ENCODE data around the gene RDH13. TPM values are rescaled to one million over a fixed set of nuclear protein-coding genes. Genes with fewer than 3 reads are reported as not detected.
A peak's percentile ranks its signal among the peaks of the same experiment; 100 is the strongest.

RDH13 gene
- total and polyA plus RNA-seq, 10 donors = 4.6 to 31.5 (median 17.2) TPM

- H3K36me3 ChIP-seq = peaks cover 0 to 64% (median 48%) of the 10 kb centered on the region in 6 donors
- TF ChIP-seq POLR2AphosphoS5 (IDR thresholded peaks at IDR 0.05) (no peak), POLR2A (IDR thresholded peaks at IDR 0.05) (no peak), CTCF (IDR thresholded peaks at IDR 0.05 in 8 of 11, conservative IDR thresholded peaks at IDR 0.05 in 3 of 11) (no peak)
- H3K4me1 ChIP-seq = peaks cover 19 to 33% (median 25%) of the 10 kb centered on the region in 6 donors
- H3K27ac ChIP-seq = no peak overlapping the region
- H3K27me3 ChIP-seq (replicated peaks in 1 of 7) = peaks cover 0 to 21% (median 11%) of the 10 kb centered on the region in 7 donors
- intact Hi-C loops (cut with DNase I; ENCODE audit: low total_unique reads) = no loop called here
- DNase-seq = no peak
- no peak overlapping the region for H3K4me3 ChIP-seq
- whole genome bisulfite sequencing, 5 donors = 89 to 95% (median 90%) methylated on average over 18 to 32 of the region's 32 CpGs
- H3K9me3 ChIP-seq = no peaks in the 10 kb centered on the region
These were observed 28.4 kb upstream of the RDH13 start for GRCh38 chr19:55091126-55091910.

GRCh38 chr19:55090564-55090963, 27.6 kb upstream of the RDH13 start:
- WGBS, 5 donors = 85 to 98% (median 87%) methylated on average over 11 to 13 of the region's 13 CpGs
- H3K27ac ChIP-seq = no peak overlapping the region
- intact Hi-C loops (cut with DNase I; ENCODE audit: low total_unique reads) = no loop called here
- no peak overlapping the region for H3K4me3 ChIP-seq
- H3K9me3 ChIP-seq = no peaks in the 10 kb centered on the region
- TF ChIP-seq POLR2AphosphoS5 (IDR thresholded peaks at IDR 0.05) (peak in 1 of 3 donors; percentile 47), POLR2A (IDR thresholded peaks at IDR 0.05) (no peak)
- H3K27me3 ChIP-seq (replicated peaks in 1 of 7) = peaks cover 0 to 28% (median 16%) of the 10 kb centered on the region in 7 donors
- DNase-seq = peak; percentile 71
- peaks cover 0 to 57% (median 41%) of the 10 kb centered on the region in 6 donors for H3K36me3 ChIP-seq
- peaks cover 19 to 37% (median 27%) of the 10 kb centered on the region in 6 donors for H3K4me1 ChIP-seq

GRCh38 chr19:55089342-55089944, 26.5 kb upstream of the RDH13 start:
- no peaks in the 10 kb centered on the region for H3K9me3 ChIP-seq
- peaks cover 0 to 45% (median 31%) of the 10 kb centered on the region in 6 donors for H3K36me3 ChIP-seq
- H3K27me3 ChIP-seq (replicated peaks in 1 of 7) = peaks cover 0 to 40% (median 26%) of the 10 kb centered on the region in 7 donors
- no peak for DNase-seq
- no peak overlapping the region for H3K4me3 ChIP-seq
- H3K27ac ChIP-seq = no peak overlapping the region
- no peak for TF ChIP-seq POLR2A (IDR thresholded peaks at IDR 0.05)
- TF ChIP-seq CTCF (IDR thresholded peaks at IDR 0.05 in 8 of 11, conservative IDR thresholded peaks at IDR 0.05 in 3 of 11) = no peak
- no peak for TF ChIP-seq POLR2AphosphoS5 (IDR thresholded peaks at IDR 0.05)
- peaks cover 19 to 37% (median 27%) of the 10 kb centered on the region in 6 donors for H3K4me1 ChIP-seq
- intact Hi-C loops (cut with DNase I; ENCODE audit: low total_unique reads) = no loop called here
- WGBS, 5 donors = 89 to 98% (median 95%) methylated on average over 3 of the region's 3 CpGs

GRCh38 chr19:55088543-55089341, 25.8 kb upstream of the RDH13 start:
- intact Hi-C loops (cut with DNase I; ENCODE audit: low total_unique reads) = no loop called here
- Histone ChIP-seq H3K4me3 (no peak overlapping the region), H3K4me1 (peaks cover 19 to 37% (median 27%) of the 10 kb centered on the region in 6 donors), H3K27me3 (replicated peaks in 1 of 7) (peaks cover 0 to 47% (median 33%) of the 10 kb centered on the region in 7 donors), H3K9me3 (no peaks in the 10 kb centered on the region), H3K36me3 (peaks cover 0 to 41% (median 28%) of the 10 kb centered on the region in 6 donors), H3K27ac (no peak overlapping the region)
- peak; percentile 87 for DNase-seq
- TF ChIP-seq POLR2AphosphoS5 (IDR thresholded peaks at IDR 0.05) = no peak
- TF ChIP-seq CTCF (IDR thresholded peaks at IDR 0.05 in 8 of 11, conservative IDR thresholded peaks at IDR 0.05 in 3 of 11) = peak in 9 of 11 experiments; percentile 39 to 93 (median 89)
- WGBS, 5 donors = 37 to 54% (median 49%) methylated on average over 16 to 18 of the region's 18 CpGs
